ENCODE measurements around the gene CTNNBL1.
"Not testable (repeated sequence)": the region's sequence is repeated elsewhere in the genome, so short reads cannot be mapped to it uniquely, and the experiment has no call there.

CTNNBL1 gene

GRCh38 chr20:37845878-37846277 lies 152.0 kb downstream of the CTNNBL1 start:
- no peak for FAIRE-seq
- no peak for TF ChIP-seq POLR2A (IDR thresholded peaks at IDR 0.05; ENCODE audit: low read depth, low read length)
- no peak for TF ChIP-seq POLR2AphosphoS5 (IDR thresholded peaks at IDR 0.05; ENCODE audit: low read depth, low read length)
- TF ChIP-seq SPI1 (IDR thresholded peaks at IDR 0.05; ENCODE audit: low read depth, low read length): no peak
- no peak for TF ChIP-seq TAF1 (IDR thresholded peaks at IDR 0.05; ENCODE audit: low read depth, low read length)
- no peak for TF ChIP-seq PAX5 (IDR thresholded peaks at IDR 0.05; ENCODE audit: insufficient read depth, low read length, severe bottlenecking)
- TF ChIP-seq POU2F2 (IDR thresholded peaks at IDR 0.05; ENCODE audit: low read depth, low read length): no peak

GRCh38 chr20:37846573-37846972 lies 152.7 kb downstream of the CTNNBL1 start:
- TF ChIP-seq POLR2A (IDR thresholded peaks at IDR 0.05; ENCODE audit: low read depth, low read length) (no peak), POLR2AphosphoS5 (IDR thresholded peaks at IDR 0.05; ENCODE audit: low read depth, low read length) (no peak), TAF1 (IDR thresholded peaks at IDR 0.05; ENCODE audit: low read depth, low read length) (no peak), PAX5 (IDR thresholded peaks at IDR 0.05; ENCODE audit: insufficient read depth, low read length, severe bottlenecking) (no peak), SPI1 (IDR thresholded peaks at IDR 0.05; ENCODE audit: low read depth, low read length) (no peak), POU2F2 (IDR thresholded peaks at IDR 0.05; ENCODE audit: low read depth, low read length) (no peak)
- DNase-seq (ENCODE audit: insufficient read length, low spot score): no peak
- FAIRE-seq: no peak

More at GRCh38 chr20:37845878-37846277, 152.0 kb downstream of the CTNNBL1 start:
- no peak for DNase-seq (ENCODE audit: insufficient read length, low spot score)

GRCh38 chr20:37848706-37849105 lies 154.9 kb downstream of the CTNNBL1 start:
- FAIRE-seq (no peak), DNase-seq (ENCODE audit: insufficient read length, low spot score) (no peak)
- TF ChIP-seq SPI1 (IDR thresholded peaks at IDR 0.05; ENCODE audit: low read depth, low read length): no peak
- no peak for TF ChIP-seq POLR2AphosphoS5 (IDR thresholded peaks at IDR 0.05; ENCODE audit: low read depth, low read length)
- no peak for TF ChIP-seq POU2F2 (IDR thresholded peaks at IDR 0.05; ENCODE audit: low read depth, low read length)
- TF ChIP-seq POLR2A (IDR thresholded peaks at IDR 0.05; ENCODE audit: low read depth, low read length): no peak
- no peak for TF ChIP-seq TAF1 (IDR thresholded peaks at IDR 0.05; ENCODE audit: low read depth, low read length)
- TF ChIP-seq PAX5 (IDR thresholded peaks at IDR 0.05; ENCODE audit: insufficient read depth, low read length, severe bottlenecking): no peak

GRCh38 chr20:37849156-37849555 lies 155.3 kb downstream of the CTNNBL1 start:
- DNase-seq (ENCODE audit: insufficient read length, low spot score) (no peak), FAIRE-seq (no peak)
- TF ChIP-seq PAX5 (IDR thresholded peaks at IDR 0.05; ENCODE audit: insufficient read depth, low read length, severe bottlenecking) (no peak), SPI1 (IDR thresholded peaks at IDR 0.05; ENCODE audit: low read depth, low read length) (no peak), POLR2AphosphoS5 (IDR thresholded peaks at IDR 0.05; ENCODE audit: low read depth, low read length) (no peak), TAF1 (IDR thresholded peaks at IDR 0.05; ENCODE audit: low read depth, low read length) (no peak), POLR2A (IDR thresholded peaks at IDR 0.05; ENCODE audit: low read depth, low read length) (no peak), POU2F2 (IDR thresholded peaks at IDR 0.05; ENCODE audit: low read depth, low read length) (no peak)

GRCh38 chr20:37849566-37849965 lies 155.7 kb downstream of the CTNNBL1 start:
- TF ChIP-seq TAF1 (IDR thresholded peaks at IDR 0.05; ENCODE audit: low read depth, low read length) (no peak), POU2F2 (IDR thresholded peaks at IDR 0.05; ENCODE audit: low read depth, low read length) (no peak), POLR2A (IDR thresholded peaks at IDR 0.05; ENCODE audit: low read depth, low read length) (no peak)
- no peak for DNase-seq (ENCODE audit: insufficient read length, low spot score)
- FAIRE-seq: no peak

- DNase-seq (ENCODE audit: insufficient read length, low spot score) (no peak), FAIRE-seq (no peak)
- TF ChIP-seq SPI1 (IDR thresholded peaks at IDR 0.05; ENCODE audit: low read depth, low read length) (no peak), PAX5 (IDR thresholded peaks at IDR 0.05; ENCODE audit: insufficient read depth, low read length, severe bottlenecking) (no peak), TAF1 (IDR thresholded peaks at IDR 0.05; ENCODE audit: low read depth, low read length) (no peak), POU2F2 (IDR thresholded peaks at IDR 0.05; ENCODE audit: low read depth, low read length) (no peak), POLR2A (IDR thresholded peaks at IDR 0.05; ENCODE audit: low read depth, low read length) (no peak), POLR2AphosphoS5 (IDR thresholded peaks at IDR 0.05; ENCODE audit: low read depth, low read length) (no peak)
These were observed 156.3 kb downstream of the CTNNBL1 start for GRCh38 chr20:37850036-37850592.

- DNase-seq (ENCODE audit: insufficient read length, low spot score): no peak
- FAIRE-seq: no peak
- TF ChIP-seq POLR2A (IDR thresholded peaks at IDR 0.05; ENCODE audit: low read depth, low read length) (no peak), TAF1 (IDR thresholded peaks at IDR 0.05; ENCODE audit: low read depth, low read length) (no peak), PAX5 (IDR thresholded peaks at IDR 0.05; ENCODE audit: insufficient read depth, low read length, severe bottlenecking) (no peak), SPI1 (IDR thresholded peaks at IDR 0.05; ENCODE audit: low read depth, low read length) (no peak), POLR2AphosphoS5 (IDR thresholded peaks at IDR 0.05; ENCODE audit: low read depth, low read length) (no peak), POU2F2 (IDR thresholded peaks at IDR 0.05; ENCODE audit: low read depth, low read length) (no peak)
These were observed 157.0 kb downstream of the CTNNBL1 start for GRCh38 chr20:37850724-37851355.

GRCh38 chr20:37852666-37853065 lies 158.8 kb downstream of the CTNNBL1 start:
- DNase-seq (ENCODE audit: insufficient read length, low spot score) (no peak), FAIRE-seq (no peak)
- no peak for TF ChIP-seq POLR2AphosphoS5 (IDR thresholded peaks at IDR 0.05; ENCODE audit: low read depth, low read length)
- TF ChIP-seq POU2F2 (IDR thresholded peaks at IDR 0.05; ENCODE audit: low read depth, low read length): no peak
- no peak for TF ChIP-seq PAX5 (IDR thresholded peaks at IDR 0.05; ENCODE audit: insufficient read depth, low read length, severe bottlenecking)
- no peak for TF ChIP-seq POLR2A (IDR thresholded peaks at IDR 0.05; ENCODE audit: low read depth, low read length)
- no peak for TF ChIP-seq TAF1 (IDR thresholded peaks at IDR 0.05; ENCODE audit: low read depth, low read length)
- TF ChIP-seq SPI1 (IDR thresholded peaks at IDR 0.05; ENCODE audit: low read depth, low read length): no peak

DNA sequence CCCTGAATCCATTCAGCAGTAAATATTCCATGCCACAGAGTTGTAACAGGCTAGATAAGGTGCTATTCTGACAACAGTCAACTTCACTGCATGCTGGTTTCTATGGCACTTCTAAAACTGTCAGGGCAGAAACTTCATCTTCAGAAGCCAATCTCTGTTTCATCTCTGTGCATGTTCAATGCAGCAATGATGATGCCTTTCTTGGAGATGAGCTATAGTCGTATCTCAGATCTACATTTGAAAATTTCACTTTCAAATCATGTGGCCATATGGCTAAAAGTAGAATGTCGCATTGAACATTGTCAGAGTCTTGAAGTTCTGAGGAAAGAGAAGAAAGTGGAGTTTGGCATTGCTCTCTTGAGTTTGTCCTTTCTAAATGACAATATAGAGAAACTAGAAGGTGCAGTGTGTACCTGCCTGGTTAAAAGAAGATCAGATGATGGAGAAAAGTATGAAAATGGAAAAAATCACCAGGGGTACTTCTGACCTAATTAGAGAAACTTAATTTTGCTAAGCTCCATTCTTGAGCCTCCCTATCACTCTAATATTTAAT lies 160.1 kb downstream of the CTNNBL1 start:
- DNase-seq (ENCODE audit: insufficient read length, low spot score) (no peak), FAIRE-seq (peak; percentile 57)
- TF ChIP-seq TAF1 (IDR thresholded peaks at IDR 0.05; ENCODE audit: low read depth, low read length) (no peak), POLR2AphosphoS5 (IDR thresholded peaks at IDR 0.05; ENCODE audit: low read depth, low read length) (no peak), POU2F2 (IDR thresholded peaks at IDR 0.05; ENCODE audit: low read depth, low read length) (no peak), POLR2A (IDR thresholded peaks at IDR 0.05; ENCODE audit: low read depth, low read length) (no peak)

DNA sequence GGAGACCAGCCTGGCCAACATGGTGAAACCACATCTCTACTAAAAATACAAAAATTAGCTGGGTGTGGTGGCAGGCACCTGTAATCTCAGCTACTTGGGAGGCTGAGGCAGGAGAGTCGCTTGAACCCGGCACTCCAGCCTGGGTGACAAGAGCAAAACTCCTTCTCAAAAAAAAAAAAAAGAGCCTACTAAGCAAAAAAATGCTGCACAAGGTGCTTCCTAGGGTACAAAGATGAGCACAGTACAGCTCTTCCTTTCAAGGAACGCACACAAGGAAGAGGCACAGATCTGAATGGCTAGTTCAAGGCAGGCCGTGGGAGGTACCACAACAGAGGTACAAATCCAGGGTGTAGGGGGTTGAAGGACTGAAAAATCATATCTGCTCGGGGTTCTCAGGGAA lies 162.2 kb downstream of the CTNNBL1 start:
- not testable (repeated sequence) for DNase-seq (ENCODE audit: insufficient read length, low spot score); FAIRE-seq
